Vagina (tissue), 2 donors: Measurements from ENCODE around the gene GALNTL6. TPM values are rescaled to one million over a fixed set of nuclear protein-coding genes. Genes with fewer than 3 reads are reported as not detected.
"Not testable (repeated sequence)": the region's sequence is repeated elsewhere in the genome, so short reads cannot be mapped to it uniquely, and the experiment has no call there.

Experiments
- DNase-seq, 2 donors: peaks; one replicate each; pipeline ENCODE4 v3.0.0-alpha.2; 2017; ENCODE audit errors: extremely low spot score in 2 of 2
- H3K27ac ChIP-seq: fragments of 200-600 bp; sonication (generic); one replicate; pipeline ENCODE4 v1.5.1; 2019
- H3K27me3 ChIP-seq: fragments of 200-600 bp; sonication (generic); one replicate; pipeline ENCODE4 v1.5.1; 2019
- H3K36me3 ChIP-seq, 2 donors: fragments of 200-600 bp; sonication (generic); one replicate each; pipeline ENCODE4 v1.5.1; 2017 to 2019
- H3K4me1 ChIP-seq: fragments of 200-600 bp; sonication (generic); one replicate; pipeline ENCODE4 v1.5.1; 2019
- H3K4me3 ChIP-seq, 2 donors: fragments of 200-600 bp; sonication (generic); 1 replicate in 1 of 2; 2 replicates in 1 of 2; pipeline ENCODE4 v1.5.1; 2016 to 2019
- H3K9me3 ChIP-seq: fragments of 200-600 bp; sonication (generic); one replicate; pipeline ENCODE4 v1.5.1; 2019
- CTCF ChIP-seq, 3 experiments: fragments of 450-650 bp in 2 of 3; fragments of 200-600 bp in 1 of 3; sonication (generic) in 1 of 3; IDR thresholded peaks; one replicate each; pipeline ENCODE4 v1.5.1; 2017 to 2019; ENCODE audit warnings: antibody characterized with exemption in 3 of 3, mild to moderate bottlenecking in 2 of 3, moderate library complexity in 2 of 3
- POLR2A ChIP-seq, 2 donors: fragments of 450-650 bp; IDR thresholded peaks; one replicate each; pipeline ENCODE4 v1.6.1; 2017; ENCODE audit warnings: antibody characterized with exemption in 2 of 2, mild to moderate bottlenecking in 2 of 2, moderate library complexity in 2 of 2
- POLR2AphosphoS5 ChIP-seq, 2 donors: sonication (generic); formaldehyde crosslinking; IDR thresholded peaks; one replicate each; pipeline ENCODE4 v1.9.0; 2017; ENCODE audit warnings: antibody characterized with exemption in 2 of 2, mild to moderate bottlenecking in 2 of 2, low read depth in 1 of 2; ENCODE audit not compliant: insufficient read depth in 1 of 2
- intact Hi-C: fragments of 100-400 bp; cut with DNase I; formaldehyde crosslinking; loops from one replicate; pipeline ENCODE4 v1.15.1; 2023
- total RNA-seq: library from RNA; depleted of rRNA; stranded (reverse); fragments of >200 nt; gene quantifications from one replicate; pipeline ENCODE4 v1.2.3, GENCODE V29; 2016

GALNTL6 gene
- total RNA-seq, 1 donor from 2014 or later = 0.74 TPM

DNA sequence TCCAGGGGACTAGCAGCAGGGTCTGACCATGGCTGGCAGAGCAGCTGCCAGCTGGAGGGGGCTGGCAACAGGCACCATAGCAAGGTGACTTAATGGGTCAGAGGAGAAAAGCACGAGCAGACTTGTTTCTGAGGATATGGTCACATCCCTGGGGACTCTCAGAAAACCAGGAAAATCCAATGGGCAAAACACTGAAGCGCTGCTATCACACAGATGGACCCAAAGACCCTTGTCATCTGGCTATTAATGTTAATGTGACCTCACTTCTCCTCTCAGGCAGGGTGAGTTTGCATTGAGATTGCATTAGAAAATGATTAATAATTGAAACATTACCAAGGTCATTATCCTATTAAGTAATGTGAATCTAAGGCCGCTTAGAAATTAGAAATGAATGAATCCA lies 1061.7 kb downstream of the GALNTL6 start:
- Histone ChIP-seq H3K27me3 (no peaks in the 10 kb centered on the region), H3K4me3 (no peak overlapping the region), H3K9me3 (no peaks in the 10 kb centered on the region), H3K36me3 (no peaks in the 10 kb centered on the region), H3K4me1 (no peaks in the 10 kb centered on the region), H3K27ac (no peak overlapping the region)
- TF ChIP-seq CTCF (IDR thresholded peaks at IDR 0.05) = no peak
- no peak for TF ChIP-seq POLR2A (IDR thresholded peaks at IDR 0.05)
- TF ChIP-seq POLR2AphosphoS5 (IDR thresholded peaks at IDR 0.05; ENCODE audit: insufficient read depth in 1 of 2, low read depth in 1 of 2) = no peak
- intact Hi-C loops = no loop called here
- DNase-seq = no peak

- Histone ChIP-seq H3K4me1 (no peaks in the 10 kb centered on the region), H3K36me3 (no peaks in the 10 kb centered on the region), H3K4me3 (no peak overlapping the region), H3K9me3 (no peaks in the 10 kb centered on the region), H3K27me3 (no peaks in the 10 kb centered on the region), H3K27ac (no peak overlapping the region)
- intact Hi-C loops = no loop called here
- TF ChIP-seq POLR2A (IDR thresholded peaks at IDR 0.05) (no peak), POLR2AphosphoS5 (IDR thresholded peaks at IDR 0.05; ENCODE audit: insufficient read depth in 1 of 2, low read depth in 1 of 2) (no peak), CTCF (IDR thresholded peaks at IDR 0.05) (no peak)
- DNase-seq = no peak
Observed at GRCh38 chr4:172876394-172876793, 1063.2 kb downstream of the GALNTL6 start.

DNA sequence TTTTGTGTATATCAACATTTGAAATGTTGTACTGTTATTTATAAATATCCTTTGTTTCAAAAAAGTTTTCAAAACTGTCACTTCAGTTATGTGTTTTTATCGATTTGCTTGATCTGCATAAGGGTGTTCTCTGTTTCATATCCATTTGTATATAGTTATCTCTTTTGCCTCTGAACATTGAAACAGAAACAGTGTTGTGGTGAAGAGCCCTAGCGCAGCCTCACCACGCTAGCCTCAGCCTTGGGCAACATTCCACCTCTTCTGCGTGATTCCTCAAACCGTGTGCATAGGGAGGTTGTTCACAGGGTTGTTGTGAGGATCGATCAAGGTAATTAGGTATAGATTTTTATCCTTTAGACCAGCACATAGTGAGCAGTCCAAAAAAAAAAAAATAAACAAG lies 1068.4 kb downstream of the GALNTL6 start:
- Histone ChIP-seq H3K4me1 (no peaks in the 10 kb centered on the region), H3K27ac (no peak overlapping the region), H3K27me3 (no peaks in the 10 kb centered on the region), H3K36me3 (no peaks in the 10 kb centered on the region), H3K9me3 (no peaks in the 10 kb centered on the region), H3K4me3 (no peak overlapping the region)
- DNase-seq = no peak
- intact Hi-C loops = no loop called here
- no peak for TF ChIP-seq POLR2AphosphoS5 (IDR thresholded peaks at IDR 0.05; ENCODE audit: insufficient read depth in 1 of 2, low read depth in 1 of 2)
- TF ChIP-seq CTCF (IDR thresholded peaks at IDR 0.05) = no peak
- TF ChIP-seq POLR2A (IDR thresholded peaks at IDR 0.05) = no peak

DNA sequence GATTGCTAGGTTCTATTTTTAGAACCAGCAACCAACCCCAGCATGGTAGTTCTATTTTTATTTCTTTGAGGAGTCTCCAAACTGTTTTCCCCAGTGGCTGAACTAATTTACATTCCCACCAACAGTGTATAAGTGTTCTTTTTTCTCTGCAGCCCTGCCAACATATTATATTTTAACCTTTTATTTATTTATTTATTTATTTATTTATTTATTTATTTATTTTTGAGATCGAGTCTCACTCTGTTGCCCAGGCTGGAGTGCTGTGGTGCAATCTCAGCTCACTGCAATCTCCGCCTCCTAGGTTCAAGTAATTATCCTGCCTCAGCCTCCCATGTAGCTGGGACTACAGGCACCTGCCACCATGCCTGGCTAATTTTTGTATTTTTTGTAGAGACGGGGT lies 1074.2 kb downstream of the GALNTL6 start:
- H3K9me3 ChIP-seq, H3K27me3 ChIP-seq, H3K4me3 ChIP-seq, DNase-seq, H3K4me1 ChIP-seq, H3K27ac ChIP-seq, intact Hi-C loops, H3K36me3 ChIP-seq: not testable (repeated sequence)

DNA sequence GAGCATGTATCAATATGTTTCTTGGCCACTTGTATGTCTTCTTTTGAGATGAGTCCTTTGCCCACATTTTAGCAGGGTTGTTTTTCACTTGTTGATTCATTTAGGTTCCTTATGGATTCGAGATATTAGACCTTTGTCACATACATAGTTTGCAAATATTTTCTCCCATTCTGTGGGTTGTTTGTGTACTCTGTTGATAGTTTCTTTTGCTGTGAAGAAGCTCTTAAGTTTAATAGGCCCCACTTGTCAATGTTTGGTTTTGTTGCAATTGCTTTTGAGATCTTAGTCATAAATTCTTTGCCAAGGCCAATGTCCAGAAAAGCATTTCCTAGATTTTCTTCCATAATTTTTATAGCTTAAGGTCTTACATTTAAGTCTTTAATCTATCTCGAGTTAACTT lies 1074.8 kb downstream of the GALNTL6 start:
- Histone ChIP-seq H3K4me3 (no peak overlapping the region), H3K27ac (no peak overlapping the region), H3K4me1 (no peaks in the 10 kb centered on the region), H3K27me3 (no peaks in the 10 kb centered on the region), H3K36me3 (no peaks in the 10 kb centered on the region), H3K9me3 (no peaks in the 10 kb centered on the region)
- no peak for TF ChIP-seq POLR2A (IDR thresholded peaks at IDR 0.05)
- DNase-seq = no peak
- intact Hi-C loops = no loop called here

GRCh38 chr4:172892300-172892699 lies 1079.1 kb downstream of the GALNTL6 start:
- Histone ChIP-seq H3K4me3 (no peak overlapping the region), H3K36me3 (no peaks in the 10 kb centered on the region), H3K9me3 (no peaks in the 10 kb centered on the region), H3K4me1 (no peaks in the 10 kb centered on the region), H3K27me3 (no peaks in the 10 kb centered on the region), H3K27ac (no peak overlapping the region)
- intact Hi-C loops = no loop called here
- no peak for DNase-seq
- TF ChIP-seq POLR2AphosphoS5 (IDR thresholded peaks at IDR 0.05; ENCODE audit: insufficient read depth in 1 of 2, low read depth in 1 of 2) = no peak
- no peak for TF ChIP-seq POLR2A (IDR thresholded peaks at IDR 0.05)
- TF ChIP-seq CTCF (IDR thresholded peaks at IDR 0.05) = no peak
